GM18870 (cell line): ENCODE data around the gene PFAS.
"Not testable (repeated sequence)": the region's sequence is repeated elsewhere in the genome, so short reads cannot be mapped to it uniquely, and the experiment has no call there.

Source experiments
- ATAC-seq: cut with Tn5 transposase; IDR thresholded peaks from one replicate; pipeline ENCODE4 v1.9.1; 2021; ENCODE audit warnings: moderate library complexity; ENCODE audit not compliant: unreplicated experiment

PFAS gene

DNA sequence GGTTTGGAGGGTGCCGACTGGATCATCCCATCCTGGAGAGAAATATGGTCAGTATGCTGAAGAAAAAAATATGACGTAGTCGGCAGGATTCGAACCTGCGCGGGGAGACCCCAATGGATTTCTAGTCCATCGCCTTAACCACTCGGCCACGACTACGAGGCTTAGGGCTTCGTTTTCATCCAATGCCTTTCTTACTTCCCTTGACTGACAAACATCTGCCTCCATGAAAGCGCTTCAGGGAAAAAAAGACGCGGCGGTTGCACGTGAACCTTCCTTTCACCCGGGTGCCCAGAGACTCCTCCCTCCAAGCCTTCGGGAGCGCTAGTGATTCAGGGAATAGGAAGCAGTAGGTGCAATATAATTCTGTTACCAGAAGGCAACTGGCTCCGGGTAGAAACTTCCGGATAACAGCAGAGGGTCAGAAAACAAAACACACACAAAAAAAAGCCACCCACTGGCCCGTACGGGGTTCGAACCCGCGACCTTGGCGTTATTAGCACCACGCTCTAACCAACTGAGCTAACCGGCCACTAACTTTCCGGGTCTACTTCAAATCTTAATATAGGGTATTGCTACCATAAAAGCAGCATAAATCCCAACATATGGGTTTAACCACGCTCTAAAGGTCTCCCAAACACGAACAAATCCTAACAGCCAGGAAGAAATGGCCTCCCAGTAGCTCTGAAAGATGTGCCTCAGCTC, 22.4 kb upstream of the PFAS start:
- no peak for ATAC-seq

DNA sequence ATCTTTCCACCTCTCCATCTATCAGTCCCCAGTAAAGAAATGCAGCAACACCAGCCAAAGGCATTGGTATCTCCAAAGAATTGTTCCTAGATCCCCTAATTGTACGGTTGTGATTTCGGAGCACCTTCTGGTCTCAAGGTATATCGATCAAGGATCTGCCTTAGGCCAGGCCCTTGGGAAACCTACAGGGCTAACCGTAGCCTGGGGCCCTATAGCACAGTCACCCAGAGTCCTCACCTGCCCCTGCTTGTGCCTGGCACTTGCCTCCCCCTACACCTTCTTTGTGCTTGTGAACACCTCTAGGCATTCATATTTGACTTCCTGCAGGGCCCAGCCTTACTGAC, 21.9 kb upstream of the PFAS start:
- ATAC-seq: no peak

DNA sequence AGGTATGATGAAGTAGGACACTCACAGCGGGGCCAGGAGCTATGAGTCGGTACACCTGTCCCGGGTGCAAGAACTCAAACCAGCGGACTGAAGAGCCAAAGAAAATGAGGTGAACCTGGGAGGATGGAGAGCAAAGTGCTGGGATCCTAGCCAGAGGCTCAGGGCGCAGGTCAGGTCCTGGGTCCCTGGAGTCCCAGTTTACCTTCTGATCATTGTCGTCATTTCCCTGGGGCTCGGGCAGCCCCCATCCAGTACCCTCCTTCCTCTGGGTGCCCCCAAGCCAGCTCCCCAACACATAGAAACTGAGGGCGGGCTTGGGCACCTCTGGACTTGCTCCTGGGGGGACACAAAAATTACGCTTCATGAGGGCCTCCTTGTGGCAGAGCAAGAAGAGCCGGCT, 17.4 kb upstream of the PFAS start:
- ATAC-seq: no peak

DNA sequence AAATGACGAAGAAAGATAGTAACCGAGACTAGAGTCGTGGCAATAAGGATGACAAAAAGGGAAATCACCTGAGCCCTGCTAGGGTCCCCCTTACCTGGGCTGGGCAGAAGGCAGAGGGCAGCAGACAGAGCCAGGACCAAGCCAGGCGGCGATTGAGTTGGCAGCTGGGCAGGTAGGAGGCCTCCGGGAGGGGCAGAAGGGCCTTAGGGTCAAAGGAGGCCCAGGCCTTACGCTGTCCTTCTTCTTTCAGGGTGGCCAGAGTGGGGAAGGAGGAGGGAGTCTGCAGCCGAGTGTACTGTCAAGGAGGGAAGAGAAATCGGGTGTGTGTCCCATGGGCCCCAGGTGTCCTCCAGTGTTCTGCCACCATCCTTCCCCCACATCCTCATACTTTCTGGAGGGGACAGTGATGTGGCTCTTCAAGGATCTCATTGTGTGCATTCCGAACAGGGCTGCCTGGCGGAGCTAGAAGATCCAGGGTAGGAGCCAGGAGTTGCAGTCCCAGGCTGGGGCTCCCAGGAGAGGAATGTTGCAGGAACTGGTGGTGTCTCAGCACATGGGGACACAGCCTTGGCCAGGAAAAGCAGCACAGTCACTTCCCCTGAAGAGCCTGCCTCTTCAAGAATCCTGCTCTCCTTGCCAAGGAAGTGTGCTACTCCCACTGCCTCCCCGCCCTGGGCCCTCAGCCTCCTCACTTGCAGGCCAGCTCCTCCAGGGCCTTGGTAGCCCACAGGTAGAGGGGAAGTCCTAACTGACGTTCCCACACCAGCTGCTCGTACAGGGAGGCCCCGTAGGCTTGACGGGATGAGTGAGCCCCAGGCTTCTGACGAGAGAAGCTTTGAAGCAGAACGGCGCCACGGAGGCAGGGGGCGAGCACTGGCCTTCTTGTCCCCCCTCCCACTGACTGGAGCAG, 14.5 kb upstream of the PFAS start:
- no peak for ATAC-seq

DNA sequence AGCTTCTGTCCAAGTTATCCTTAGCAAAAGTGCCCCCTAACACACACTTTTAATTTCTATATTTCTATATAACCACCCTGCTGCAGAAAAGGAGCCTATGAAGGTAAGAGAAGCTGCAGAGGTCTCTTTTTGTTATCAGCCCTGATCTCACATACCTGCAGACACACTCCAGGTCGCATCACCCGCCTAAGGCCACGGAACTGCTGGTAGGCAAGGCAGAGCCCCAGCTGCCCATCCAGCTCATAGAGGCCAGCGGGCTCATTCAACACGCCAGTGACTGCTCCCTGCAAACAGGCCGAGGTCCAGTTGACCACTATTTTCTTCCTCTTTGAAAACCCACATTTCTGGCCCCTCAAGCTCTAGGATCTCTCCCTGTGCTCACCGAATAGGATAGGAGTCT, 13.4 kb upstream of the PFAS start:
- ATAC-seq: no peak

DNA sequence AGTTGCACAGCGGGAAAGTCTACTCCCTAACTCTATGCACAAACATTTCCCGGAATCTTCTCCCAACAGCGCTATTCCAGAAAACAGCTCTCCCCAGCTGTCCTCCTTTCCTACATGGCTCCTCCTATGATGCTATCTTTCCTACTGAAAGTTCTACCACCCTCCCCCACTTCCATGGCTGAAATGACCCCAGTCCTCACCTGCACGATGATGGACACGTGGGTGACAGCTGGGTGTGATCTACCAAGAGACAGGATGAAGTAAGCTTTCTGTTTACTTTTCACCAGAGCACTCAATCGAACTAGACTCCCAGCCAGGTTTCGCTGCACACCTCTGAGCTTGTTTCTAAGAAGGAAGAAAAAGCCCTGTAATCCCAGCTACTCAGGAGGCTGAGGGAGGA, 11.9 kb upstream of the PFAS start:
- no peak for ATAC-seq

DNA sequence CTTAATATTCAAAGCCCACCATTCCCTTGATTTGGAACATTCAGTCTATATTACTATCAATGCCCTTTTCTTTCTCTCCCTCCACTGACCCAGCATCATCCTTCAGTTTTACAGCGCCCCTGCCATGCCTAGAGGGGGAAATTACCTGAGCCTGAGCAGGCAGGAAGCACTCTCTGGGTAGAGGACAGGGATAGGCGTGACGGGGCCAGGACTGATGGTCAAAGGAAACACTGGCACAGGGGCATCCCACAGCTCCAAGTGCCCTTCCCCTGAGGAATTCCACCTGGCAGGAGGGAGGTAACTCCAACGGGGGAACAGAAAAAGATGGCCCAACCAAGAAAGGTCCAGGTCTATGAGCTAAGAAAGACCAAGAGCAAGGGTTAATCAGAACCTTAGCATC, 11.2 kb upstream of the PFAS start:
- no peak for ATAC-seq

DNA sequence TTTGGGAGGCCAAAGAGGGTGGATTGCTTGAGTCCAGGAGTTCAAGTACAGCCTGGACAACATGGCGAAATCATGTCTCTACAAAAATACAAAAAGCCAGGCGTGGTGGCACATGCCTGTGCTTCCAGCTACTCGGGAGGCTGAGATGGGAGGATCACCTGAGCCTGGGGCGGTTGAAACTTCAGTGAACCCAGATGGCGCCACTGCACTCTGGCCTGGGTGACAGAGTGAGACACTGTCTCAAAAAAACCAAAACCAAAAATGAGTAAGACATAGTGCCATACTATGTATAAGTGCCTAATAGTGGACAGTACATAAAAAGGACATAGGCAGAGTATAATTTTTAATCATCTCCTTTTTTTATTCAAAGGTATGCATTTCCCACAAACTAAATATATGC, 5.3 kb upstream of the PFAS start:
- no peak for ATAC-seq

DNA sequence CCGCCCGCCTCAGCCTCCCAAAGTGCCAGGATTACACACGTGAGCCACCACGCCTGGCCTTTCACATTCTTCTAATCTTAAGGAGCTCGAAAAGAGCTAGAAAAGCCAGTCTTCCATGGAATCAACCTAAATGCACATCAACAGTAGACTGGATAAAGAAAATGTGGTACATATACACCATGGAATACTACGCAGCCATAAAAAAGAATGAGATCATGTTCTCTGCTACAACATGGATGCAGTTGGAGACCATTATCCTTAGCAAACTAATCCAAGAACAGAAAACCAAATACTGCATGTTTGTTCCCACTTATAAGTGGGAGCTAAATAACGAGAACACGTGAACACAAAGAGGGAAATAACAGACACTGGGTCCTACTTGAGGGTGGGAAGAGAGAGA, 4.3 kb upstream of the PFAS start:
- no peak for ATAC-seq

DNA sequence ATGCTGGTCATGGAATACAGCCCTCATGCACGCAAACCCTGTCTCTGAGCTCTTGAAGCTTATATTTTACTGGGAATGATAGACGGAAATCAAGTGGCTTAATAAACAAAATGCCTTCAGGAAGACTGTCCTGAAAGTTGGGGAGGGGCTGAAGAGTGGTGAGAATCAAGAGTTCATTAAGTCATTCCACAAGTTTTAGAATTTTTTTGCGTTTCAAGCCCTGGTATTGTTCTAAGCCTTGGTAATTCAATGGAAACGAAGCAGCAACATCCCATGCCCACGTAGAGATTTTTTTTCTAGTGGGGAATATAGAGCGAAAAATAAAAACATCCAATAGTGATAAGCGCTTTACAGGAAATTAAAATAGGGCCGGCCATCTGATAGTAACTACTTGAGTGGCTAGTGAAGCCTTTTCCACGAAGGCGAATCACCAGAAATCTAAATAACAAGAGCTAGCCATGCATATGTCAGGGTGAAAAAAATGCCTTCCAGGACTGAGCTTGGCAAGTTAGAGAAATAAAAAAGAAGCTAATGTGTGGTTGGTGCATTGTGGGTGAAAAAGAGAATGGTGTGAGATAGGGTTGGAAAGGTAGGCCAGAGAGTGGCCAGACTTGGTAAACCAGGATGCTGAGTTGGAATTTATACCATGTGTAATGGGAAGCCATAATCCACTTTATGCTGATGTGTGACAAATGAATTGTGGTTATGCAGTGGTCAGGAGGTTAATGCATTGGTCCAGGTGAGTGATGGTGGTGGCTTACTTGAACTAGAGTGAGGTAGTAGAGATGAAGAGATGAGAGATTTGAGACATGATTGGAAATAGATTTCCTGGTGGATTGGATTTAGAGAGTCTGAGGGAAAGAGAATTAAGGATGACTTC, 772 bp downstream of the PFAS start:
- ATAC-seq: no peak

DNA sequence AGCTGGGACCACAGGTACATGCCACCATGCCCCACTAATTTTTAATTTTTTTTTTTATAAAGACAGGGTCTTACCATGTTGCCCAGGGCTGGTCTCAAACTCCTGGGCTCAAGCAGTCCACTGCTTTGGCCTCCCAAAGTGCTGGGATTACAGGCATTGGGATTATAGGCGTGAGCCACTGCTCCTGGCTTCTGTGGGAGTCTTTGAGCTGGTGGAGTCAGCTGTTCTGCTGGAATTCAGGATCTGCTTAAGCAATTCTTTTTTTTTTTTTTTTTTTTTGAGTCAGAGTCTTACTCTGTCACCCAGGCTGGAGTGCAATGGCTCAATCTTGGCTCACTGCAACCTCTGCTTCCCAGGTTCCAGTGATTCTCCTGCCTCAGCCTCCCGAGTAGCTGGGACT, 2.3 kb downstream of the PFAS start:
- not testable (repeated sequence) for ATAC-seq

DNA sequence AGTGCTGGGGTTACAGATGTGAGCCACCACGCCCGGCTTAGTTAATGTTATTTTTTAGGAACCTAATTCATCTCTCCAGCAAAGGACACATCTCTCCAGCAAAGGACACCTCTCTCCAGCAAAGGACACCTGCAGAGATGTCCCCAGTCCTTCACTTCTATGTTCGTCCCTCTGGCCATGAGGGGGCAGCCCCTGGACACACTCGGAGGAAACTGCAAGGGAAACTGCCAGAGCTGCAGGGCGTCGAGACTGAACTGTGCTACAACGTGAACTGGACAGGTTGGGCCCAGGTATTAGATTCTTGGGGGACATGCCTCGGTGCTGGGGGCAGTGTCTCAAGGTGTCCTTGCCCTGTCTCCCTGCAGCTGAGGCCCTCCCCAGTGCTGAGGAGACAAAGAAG, 4.7 kb downstream of the PFAS start:
- no peak for ATAC-seq

DNA sequence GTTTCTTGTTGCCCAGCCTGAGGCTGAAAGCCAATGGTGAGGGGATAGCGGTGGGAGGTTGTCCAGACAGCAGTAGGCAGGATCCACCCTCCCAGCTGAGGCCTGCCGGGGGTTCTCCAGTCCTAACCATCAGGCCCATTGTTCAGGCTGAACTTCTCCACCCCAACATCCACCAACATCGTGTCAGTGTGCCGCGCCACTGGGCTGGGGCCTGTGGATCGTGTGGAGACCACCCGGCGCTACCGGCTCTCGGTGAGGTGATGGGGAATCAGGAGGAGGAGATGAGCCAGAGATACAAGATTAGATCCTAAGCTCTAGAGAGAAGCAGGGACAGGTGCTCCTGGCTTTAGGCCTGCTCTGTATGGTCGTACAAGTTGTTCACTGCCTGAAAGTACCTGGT, 5.8 kb downstream of the PFAS start:
- no peak for ATAC-seq

DNA sequence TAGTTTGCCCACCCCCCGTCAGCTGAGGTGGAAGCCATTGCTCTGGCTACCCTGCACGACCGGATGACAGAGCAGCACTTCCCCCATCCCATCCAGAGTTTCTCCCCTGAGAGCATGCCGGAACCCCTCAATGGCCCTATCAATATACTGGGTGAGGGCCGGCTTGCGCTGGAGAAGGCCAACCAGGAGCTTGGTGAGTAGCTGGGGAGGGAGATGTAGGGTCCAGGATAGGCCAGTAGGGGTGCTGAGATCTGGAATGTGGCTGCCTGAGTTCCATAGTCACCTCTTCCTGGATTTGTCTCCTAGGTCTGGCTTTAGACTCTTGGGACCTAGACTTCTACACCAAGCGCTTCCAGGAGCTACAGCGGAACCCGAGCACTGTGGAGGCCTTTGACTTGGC, 6.4 kb downstream of the PFAS start:
- no peak for ATAC-seq

DNA sequence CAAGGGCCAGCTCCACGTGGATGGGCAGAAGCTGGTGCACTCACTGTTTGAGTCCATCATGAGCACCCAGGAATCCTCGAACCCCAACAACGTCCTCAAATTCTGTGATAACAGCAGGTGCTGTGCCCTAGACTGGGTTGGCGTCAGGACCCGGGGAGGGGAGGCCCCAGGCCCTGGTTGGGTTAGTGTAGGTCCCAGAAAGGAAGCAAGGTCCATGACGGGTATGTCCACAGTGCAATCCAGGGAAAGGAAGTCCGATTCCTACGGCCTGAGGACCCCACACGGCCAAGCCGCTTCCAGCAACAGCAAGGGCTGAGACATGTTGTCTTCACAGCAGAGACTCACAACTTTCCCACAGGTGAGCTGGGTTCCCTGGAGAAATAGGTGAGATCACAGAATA, 7.2 kb downstream of the PFAS start:
- ATAC-seq: no peak

DNA sequence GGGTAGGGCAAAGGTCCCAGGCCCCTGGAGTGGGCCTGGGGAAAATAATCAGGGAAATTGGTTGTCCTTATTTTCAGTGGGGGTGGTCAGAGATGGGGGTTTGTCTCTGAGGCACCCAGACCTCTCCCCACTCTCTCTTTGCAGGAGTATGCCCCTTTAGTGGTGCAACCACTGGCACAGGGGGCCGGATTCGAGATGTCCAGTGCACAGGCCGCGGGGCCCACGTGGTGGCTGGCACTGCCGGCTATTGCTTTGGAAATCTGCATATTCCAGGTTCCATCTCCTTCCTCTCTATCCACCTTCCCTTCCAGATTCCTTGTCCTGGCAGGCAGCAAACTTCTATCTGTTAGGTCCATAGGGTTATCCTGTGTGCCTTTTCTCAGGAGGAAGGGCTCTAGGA, 7.6 kb downstream of the PFAS start:
- no peak for ATAC-seq

DNA sequence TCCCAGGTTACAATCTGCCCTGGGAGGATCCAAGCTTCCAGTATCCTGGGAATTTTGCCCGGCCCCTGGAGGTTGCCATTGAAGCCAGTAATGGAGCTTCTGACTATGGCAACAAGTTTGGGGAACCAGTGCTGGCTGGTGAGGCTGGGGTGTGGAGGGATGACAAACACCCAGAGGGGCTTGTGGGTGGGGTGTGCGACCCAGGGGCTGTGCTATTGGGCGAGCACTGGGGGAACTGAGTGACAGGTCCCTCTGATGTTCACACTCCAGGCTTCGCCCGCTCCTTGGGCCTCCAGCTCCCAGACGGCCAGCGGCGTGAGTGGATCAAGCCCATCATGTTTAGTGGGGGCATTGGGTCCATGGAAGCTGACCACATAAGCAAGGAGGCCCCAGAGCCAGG, 8.7 kb downstream of the PFAS start:
- ATAC-seq: no peak

DNA sequence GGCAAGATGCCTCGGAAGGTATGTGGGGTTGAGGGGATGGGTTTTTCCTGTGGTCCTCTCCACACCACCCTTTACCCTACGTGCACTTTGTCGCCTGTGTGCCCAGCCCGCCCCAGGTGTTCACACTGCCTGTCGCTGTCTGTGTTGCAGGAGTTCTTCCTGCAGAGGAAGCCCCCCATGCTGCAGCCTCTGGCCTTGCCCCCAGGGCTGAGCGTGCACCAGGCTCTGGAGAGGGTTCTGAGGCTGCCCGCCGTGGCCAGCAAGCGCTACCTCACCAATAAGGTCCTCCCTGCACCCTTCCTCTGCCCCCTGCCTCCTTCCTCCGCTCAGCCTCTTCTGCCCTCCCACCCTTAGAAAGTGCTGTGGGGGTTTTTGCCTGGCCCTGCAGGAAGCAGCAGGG, 15.2 kb downstream of the PFAS start:
- ATAC-seq: no peak

DNA sequence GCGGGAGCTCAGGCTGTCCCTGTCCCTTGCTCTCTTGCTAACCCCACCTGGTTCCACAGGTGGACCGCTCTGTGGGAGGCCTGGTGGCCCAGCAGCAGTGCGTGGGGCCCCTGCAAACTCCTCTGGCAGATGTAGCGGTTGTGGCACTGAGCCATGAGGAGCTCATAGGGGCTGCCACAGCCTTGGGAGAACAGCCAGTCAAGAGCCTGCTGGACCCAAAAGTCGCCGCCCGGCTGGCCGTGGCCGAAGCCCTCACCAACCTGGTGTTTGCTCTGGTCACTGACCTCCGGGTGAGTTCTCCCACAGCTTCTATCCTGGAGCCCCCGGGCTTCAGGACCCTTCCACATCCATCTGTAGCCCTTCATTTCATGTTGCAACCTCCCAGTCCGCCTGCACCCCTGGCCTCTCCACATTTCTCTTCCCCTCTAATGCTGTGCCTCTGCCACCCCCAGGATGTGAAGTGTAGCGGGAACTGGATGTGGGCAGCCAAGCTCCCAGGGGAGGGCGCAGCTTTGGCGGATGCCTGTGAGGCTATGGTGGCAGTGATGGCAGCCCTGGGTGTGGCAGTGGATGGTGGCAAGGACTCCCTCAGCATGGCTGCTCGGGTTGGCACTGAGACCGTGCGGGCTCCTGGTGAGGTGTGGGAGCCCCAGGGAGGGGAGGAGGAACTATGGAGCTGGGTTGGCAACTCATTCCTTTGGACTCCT, 15.9 kb downstream of the PFAS start:
- ATAC-seq: no peak

DNA sequence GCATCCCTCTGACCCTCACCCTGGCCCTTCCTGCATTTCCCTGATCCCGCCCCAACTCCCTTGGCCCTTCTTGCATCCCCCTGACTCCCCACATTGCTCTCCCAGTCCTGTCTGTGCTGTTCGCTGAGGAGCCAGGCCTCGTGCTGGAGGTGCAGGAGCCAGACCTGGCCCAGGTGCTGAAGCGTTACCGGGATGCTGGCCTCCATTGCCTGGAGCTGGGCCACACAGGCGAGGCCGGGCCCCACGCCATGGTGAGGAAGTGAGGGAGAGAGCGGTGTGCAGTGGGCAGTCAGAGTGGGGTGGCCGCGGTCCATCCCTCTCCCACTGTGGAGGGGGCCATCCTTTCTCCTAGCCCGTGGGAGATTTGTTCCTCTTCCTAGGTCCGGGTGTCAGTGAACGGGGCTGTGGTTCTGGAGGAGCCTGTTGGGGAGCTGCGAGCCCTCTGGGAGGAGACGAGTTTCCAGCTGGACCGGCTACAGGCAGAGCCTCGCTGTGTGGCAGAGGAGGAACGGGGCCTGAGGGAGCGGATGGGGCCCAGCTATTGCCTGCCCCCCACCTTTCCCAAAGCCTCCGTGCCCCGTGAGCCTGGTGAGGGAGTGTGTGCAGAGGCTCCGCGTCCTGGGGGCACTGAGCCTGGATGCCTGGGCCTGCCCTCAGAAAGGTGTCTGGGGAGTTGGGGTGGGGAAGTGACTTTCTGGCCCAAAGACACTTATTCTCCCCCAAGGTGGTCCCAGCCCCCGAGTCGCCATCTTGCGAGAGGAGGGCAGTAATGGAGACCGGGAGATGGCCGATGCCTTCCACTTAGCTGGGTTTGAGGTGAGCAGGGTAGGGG, 17.8 kb downstream of the PFAS start:
- no peak for ATAC-seq
